Stimulated activated CD4-positive, alpha-beta T cell treated with anti-CD3 and anti-CD28 coated beads, Interleukin-4, amount 100 ng/mL, for 4 hours (primary cell): Measurements from ENCODE around the gene TCN1.
"Not testable (repeated sequence)": the region's sequence is repeated elsewhere in the genome, so short reads cannot be mapped to it uniquely, and the experiment has no call there.

Experiments used
- DNase-seq, 2 experiments: peaks; one replicate each; pipeline ENCODE4 v3.0.0-alpha.2; 2020

The TCN1 gene

GRCh38 chr11:59854871-59855270, 11.4 kb downstream of the TCN1 start:
- no peak for DNase-seq

DNA sequence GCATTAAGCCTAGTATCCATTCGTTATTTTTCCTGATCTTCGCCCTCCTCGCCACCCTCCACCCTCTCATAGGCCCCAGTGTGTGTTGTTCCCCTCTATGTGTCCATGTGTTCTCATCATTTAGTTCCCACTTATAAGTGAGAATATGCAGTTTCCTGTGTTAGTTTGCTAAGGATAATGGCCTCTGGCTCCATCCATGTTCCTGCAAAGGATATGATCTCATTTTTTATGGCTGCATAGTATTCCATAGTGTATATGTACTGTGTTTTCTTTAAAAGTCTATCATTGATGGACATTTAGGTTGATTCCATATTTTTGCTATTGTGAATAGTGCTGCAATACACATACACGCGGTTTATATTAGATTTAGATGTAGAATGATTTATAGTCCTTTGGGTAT, 14.9 kb downstream of the TCN1 start:
- DNase-seq: not testable (repeated sequence)

DNA sequence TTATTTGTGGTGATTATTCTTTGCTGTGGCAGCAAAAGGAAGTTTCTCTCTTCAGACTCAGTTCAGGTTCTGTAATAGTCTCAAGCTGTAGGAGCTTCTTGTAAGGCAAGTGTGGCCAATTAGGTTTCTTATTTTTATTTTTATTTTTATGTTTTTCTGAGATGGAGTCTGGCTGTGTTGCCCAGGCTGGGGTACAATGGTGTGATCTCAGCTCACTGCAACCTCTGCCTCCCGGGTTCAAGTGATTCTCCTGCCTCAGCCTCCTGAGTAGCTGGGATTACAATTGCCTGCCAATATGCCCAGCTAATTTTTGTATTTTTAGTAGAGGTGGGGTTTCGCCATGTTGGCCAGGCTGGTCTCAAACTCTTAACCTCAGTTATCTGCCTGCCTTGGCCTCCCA, 16.7 kb downstream of the TCN1 start:
- DNase-seq: not testable (repeated sequence)

DNA sequence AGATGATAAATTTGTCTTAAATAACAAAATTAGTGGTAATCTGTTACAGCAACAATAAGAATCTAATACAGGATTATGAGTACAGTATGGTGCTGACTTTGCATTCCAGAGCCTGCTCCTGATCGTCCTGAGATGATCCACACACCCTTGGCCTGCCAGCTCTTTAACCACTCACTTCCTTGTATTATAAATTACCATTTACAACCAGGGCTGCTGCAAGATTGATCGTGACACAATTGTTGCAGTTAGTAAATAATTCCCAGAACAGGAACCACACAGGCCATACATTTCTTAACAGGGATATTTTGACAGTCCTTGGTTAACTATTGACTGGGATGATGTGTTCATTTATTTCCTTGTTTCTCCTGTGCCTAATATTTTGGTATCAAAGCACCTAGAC, 17.2 kb downstream of the TCN1 start:
- DNase-seq: no peak

DNA sequence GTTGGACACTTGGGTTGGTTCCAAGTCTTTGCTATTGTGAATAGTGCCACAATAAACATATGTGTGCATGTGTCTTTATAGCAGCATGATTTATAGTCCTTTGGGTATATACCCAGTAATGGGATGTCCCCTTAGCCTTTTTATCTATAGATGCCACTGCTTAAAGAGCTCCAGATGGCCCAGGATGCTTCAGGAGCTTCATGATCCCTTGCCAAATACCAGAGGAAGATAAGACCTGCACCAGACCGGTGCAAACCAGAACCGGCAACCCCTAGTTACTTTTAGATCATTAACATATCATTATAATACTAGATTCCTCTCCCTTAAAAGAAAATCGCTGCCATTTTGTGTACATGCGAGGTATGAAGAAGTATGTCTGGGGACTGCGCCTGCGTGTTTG, 17.8 kb downstream of the TCN1 start:
- not testable (repeated sequence) for DNase-seq

DNA sequence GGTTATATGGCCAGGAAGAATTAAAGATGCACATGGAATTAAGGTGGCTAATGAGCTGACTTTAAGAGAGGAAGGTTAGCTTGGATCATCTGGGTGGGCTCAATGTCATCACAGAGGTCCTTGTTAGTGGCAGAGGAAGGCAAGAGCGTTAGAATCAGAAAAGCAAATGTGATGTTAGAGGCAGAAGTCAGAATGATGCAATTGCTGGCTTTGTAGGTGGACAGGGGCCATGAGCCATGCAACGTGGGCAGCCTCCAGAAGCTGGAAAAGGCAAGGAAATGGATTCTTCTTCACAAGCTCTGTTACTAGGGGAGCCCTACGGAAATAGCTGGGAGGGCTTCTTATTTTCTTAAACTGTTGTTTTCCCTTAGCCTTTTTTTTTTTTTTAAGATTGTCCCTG, 18.7 kb downstream of the TCN1 start:
- DNase-seq: no peak

GRCh38 chr11:59846556-59846955, 19.7 kb downstream of the TCN1 start:
- no peak for DNase-seq

DNA sequence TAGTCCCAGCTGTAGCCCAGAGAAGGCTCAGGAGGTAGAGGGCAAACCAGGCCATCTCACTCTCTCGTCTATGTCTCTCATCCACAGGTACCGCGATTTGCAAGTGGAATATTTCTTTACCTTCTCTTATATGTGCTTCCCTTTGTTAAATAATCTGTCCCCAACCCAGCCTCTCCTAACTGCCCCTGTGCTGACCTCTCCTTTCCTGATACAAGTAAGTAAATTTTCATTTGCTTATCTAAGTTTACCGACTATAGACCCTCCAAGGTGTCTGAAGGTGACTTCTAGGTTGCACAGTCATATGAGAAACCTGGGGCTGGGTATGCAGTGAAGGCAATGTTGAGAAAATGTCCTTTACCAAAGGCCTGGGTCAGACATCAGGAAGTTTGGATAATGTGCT, 20.9 kb downstream of the TCN1 start, which contains the start of gene CBLIF:
CBLIF (minus strand) TSS at position 101 of the 400 bp plus-strand sequence; CDS start at position 55, 46 bp downstream.
- DNase-seq: no peak

DNA sequence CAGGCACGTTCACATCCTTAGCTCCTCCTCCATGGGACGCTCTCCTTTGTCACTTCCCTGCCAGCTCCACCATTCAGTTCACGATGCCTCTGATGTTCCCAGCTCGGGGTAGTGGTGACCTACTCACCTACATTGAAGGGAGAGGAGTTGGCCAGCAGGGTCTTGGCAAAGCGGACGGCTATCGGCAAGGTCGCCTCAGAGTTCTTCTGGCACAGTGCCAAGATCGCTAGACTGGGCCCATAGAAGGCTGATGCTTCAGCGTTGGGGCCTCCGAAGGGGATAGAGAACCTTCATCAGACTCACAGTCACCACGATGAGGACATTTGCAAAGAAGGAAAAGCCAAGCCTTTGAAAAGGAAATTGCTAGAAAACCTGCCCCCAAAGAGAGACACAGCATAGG, 24.0 kb downstream of the TCN1 start:
- DNase-seq: no peak

GRCh38 chr11:59841514-59841913, 24.8 kb downstream of the TCN1 start:
- no peak for DNase-seq

DNA sequence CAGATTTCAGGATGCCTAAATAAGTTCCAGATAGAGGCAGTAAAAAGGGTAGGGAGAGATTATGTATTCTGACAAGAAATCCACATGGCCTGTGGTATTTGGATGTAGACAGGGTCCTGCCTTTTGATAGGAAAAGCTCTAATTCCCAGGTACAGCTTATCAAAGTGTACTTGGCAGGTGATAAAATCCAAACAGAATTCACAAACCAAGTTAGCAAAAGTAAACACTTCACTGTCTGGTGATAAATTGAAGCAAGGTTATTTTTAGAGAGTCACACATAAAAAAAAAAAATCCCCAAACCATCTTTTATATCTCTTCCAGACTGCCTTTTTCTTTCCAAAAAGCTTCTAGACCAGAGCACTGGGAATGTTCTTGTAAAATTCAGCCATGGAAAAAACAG, 26.7 kb downstream of the TCN1 start:
- DNase-seq: no peak

GRCh38 chr11:59833602-59834001, 32.7 kb downstream of the TCN1 start:
- DNase-seq: no peak

- no peak for DNase-seq
Measured at GRCh38 chr11:59829358-59829757, 36.9 kb downstream of the TCN1 start.

DNA sequence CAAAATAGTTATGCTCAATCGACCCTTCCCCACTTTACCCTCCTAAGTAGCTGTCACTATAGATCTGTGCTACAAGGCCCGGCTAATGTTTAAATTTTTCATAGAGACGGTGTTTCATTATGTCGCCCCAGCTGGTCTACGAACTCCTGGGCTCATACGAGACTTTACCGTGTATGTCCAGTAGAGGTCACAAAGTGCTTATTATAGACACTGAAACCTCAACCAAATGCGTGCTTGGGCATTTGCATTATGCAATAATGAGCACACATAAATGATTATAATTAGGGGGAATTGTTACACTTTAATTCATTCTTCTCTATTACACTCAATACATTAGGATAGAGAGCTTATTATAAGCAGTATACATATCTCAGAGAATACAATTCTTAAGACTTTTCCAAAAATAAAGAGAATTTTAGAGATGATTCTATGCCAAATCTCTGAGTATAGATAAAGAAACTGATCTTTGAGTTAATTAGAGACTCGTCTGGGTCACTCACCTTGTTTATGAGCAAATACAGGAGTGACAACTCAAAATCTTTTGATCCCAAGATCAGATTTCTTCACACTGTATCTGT, 43.2 kb downstream of the TCN1 start:
- DNase-seq: no peak

DNA sequence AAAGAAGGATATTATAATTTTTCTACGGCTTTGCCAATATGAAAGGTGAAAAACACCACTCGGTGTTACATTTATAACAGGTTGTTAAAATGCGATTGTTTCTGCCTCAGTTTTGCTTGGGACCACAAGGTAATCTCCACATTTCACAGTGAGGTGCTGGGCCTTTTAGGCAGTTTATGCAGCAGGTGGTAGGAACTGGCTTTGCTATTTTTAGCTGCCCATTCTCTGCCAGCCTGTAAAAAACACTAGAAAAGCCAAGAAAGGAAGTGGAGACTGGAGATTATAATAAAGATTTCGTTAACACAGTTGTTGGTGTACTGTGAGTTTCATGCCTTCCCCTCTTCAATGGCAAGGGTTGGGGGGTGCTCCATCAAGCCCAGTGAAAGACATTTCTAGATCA, 47.7 kb downstream of the TCN1 start:
- no peak for DNase-seq

- DNase-seq: not testable (repeated sequence)
Measured at GRCh38 chr11:59816434-59816833, 49.9 kb downstream of the TCN1 start.

- DNase-seq: no peak
Measured at GRCh38 chr11:59815754-59816153, 50.5 kb downstream of the TCN1 start.

DNA sequence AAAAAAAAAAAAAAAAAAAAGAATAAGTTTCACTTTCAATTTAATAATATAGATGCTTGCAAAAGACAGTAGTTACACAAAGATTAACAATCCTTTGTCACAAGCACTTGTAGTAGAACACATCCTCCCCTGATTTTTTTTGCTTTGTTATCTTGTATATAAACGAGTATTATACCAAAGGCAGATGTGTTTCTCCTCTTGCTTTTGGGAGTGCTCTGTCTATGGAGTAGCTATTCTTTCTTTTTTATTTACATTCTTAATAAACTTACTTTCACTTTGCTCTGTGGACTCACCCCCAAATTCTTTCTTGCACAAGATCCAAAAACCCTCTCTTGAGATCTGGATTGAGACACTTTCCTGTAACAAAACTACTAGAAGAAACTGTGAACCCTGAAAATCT, 52.3 kb downstream of the TCN1 start:
- DNase-seq: no peak

DNA sequence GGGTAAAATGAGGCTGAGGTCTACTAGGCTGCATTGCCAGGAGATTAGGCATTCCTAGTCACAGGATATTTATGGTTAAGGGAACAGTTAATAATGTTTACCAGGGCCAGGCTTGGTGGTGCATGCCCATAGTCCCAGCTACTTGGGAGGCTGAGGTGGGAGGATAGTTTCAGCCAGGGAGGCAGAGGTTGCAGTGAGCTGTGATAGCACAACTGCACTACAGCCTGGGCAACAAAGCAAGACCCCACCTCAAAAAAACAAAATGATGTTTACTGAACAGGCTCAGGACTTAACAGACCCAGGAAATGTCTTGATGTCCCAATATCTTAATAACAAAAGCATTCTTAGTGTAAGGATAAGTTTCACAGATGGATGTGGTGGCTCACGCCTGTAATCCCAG, 52.9 kb downstream of the TCN1 start:
- DNase-seq: no peak

- no peak for DNase-seq
Measured at GRCh38 chr11:59812220-59812619, 54.1 kb downstream of the TCN1 start.

DNA sequence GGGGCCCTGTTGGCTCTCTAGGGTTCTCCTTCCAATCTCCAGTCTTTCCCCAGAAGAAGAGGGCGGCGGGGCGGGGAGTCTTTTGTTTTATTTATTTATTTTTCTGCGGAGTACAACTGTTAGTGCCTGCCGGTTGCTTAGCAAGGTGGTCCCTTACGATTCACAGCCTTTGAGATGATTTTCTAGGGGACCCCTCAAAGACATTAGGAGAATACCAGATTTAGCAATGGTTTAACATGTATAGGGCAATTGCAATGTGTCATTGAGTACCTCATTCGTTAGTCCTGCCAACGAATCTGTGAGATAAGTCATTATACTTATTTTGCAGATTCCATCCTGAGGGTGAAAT, 55.4 kb downstream of the TCN1 start:
- no peak for DNase-seq

DNA sequence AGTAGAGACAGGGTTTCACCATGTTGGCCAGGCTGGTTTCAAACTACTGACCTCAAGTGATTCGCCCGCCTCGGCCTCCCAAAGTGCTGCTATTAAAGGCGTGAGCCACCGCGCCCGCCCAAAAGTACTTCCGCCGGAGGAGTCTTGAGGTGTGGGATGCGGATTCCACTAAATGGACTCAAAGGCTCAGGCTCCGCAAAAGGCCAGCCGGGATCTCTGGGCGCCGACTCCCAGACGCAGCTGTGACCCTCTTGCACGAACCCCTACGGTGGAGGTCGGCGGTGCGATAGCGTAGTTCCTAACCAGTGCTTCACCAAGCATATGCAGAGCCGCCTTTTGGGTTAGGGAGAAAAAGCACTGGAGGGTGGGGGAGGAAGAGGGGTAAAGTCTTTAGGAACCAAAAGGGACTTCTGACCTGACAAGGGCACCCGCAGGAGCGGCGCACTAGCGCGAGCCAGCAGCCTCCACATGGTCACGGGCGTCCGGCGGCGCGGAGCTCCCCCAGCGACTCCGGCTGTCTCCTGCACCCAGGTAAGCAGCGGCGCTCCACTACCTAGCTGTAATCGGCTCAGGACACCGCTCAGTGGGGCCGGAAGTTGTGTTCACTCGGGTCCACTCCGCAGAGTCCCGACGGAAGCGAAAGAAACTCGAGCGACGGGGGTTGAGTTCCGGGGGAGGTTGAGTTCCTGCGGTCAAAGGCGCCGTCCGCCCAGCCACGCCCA, 55.9 kb downstream of the TCN1 start, which contains the start of gene MRPL16:
MRPL16 (minus strand) TSS at position 590 of the 722 bp plus-strand sequence; CDS start at position 470, 120 bp downstream.
- peak; percentile 82 to 84 for DNase-seq

- no peak for DNase-seq
Measured at GRCh38 chr11:59807047-59807610, 59.2 kb downstream of the TCN1 start.

DNA sequence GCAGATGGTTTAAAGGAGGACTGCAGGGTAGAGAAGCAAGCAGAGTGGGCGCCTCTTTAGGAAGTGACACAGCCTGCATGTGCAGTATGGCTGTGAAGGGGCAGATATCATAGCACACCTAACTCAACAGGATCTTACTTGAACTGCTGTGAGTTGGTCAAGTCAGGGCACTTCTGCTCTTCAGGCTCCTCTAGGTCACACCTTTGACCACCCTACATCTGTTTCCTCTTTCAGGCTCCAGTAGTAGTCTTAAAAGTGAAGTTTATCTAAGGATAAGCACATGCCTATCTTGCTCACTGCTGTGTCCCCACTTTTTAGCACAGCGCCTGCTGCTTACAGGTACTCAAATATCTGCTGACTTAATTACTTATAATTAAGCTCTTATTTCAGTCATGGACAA, 62.2 kb downstream of the TCN1 start:
- no peak for DNase-seq
